H1 (cell line): Measurements from ENCODE around the gene PRTG.

Source experiments
- CTCF ChIP-seq, 3 experiments: IDR thresholded peaks; 1 replicate in 2 of 3; 2 replicates in 1 of 3; pipeline versions ENCODE4 v1.5.1 to v1.6.1; 2011; ENCODE audit warnings: low read length in 3 of 3, mild to moderate bottlenecking in 3 of 3, inconsistent platforms in 2 of 3, low read depth in 1 of 3, moderate library complexity in 1 of 3; ENCODE audit not compliant: insufficient read depth in 1 of 3; ENCODE audit errors: control extremely low read depth in 1 of 3
- EP300 ChIP-seq, 2 experiments: IDR thresholded peaks; 1 replicate in 1 of 2; 2 replicates in 1 of 2; pipeline ENCODE4 v1.6.1; 2011 to 2012; ENCODE audit warnings: low read depth in 2 of 2, low read length in 2 of 2, mild to moderate bottlenecking in 2 of 2, borderline replicate concordance in 1 of 2, inconsistent platforms in 1 of 2, moderate library complexity in 1 of 2
- HDAC6 ChIP-seq: IDR thresholded peaks from one replicate; pipeline ENCODE4 v1.7.1; 2012; ENCODE audit warnings: low read depth, mild to moderate bottlenecking, inconsistent platforms, low read length, moderate library complexity
- MAX ChIP-seq: IDR thresholded peaks from 2 replicates; pipeline ENCODE4 v1.6.1; 2012; ENCODE audit warnings: inconsistent platforms
- POLR2A ChIP-seq, 2 experiments: IDR thresholded peaks; 1 replicate in 1 of 2; 2 replicates in 1 of 2; pipeline ENCODE4 v1.6.1; 2011; ENCODE audit warnings: low read depth in 2 of 2, low read length in 2 of 2, mild to moderate bottlenecking in 2 of 2; ENCODE audit errors: control extremely low read depth in 1 of 2
- RAD21 ChIP-seq, 2 experiments: IDR thresholded peaks in 1 of 2; conservative IDR thresholded peaks in 1 of 2; 2 replicates each; pipeline ENCODE4 v1.6.1; 2011; ENCODE audit warnings: low read depth in 2 of 2, low read length in 2 of 2, improper control_type of control experiment in 1 of 2, inconsistent platforms in 1 of 2, mild to moderate bottlenecking in 1 of 2, moderate library complexity in 1 of 2
- SRF ChIP-seq: IDR thresholded peaks from 2 replicates; pipeline ENCODE4 v1.6.1; 2011; ENCODE audit warnings: mild to moderate bottlenecking, low read depth, low read length, moderate library complexity
- USF2 ChIP-seq: IDR thresholded peaks from 2 replicates; pipeline ENCODE4 v1.6.1; 2011; ENCODE audit warnings: low read length, improper control_type of control experiment
- YY1 ChIP-seq: IDR thresholded peaks from 2 replicates; pipeline ENCODE4 v1.6.1; 2011; ENCODE audit warnings: low read depth, mild to moderate bottlenecking, low read length

- TF ChIP-seq YY1: no peak
- TF ChIP-seq MAX: no peak
- no peak for TF ChIP-seq RAD21 (IDR thresholded peaks at IDR 0.05 in 1 of 2, conservative IDR thresholded peaks at IDR 0.05 in 1 of 2; ENCODE audit: low read depth in 2 of 2, low read length in 2 of 2)
- TF ChIP-seq CTCF (IDR thresholded peaks at IDR 0.05; ENCODE audit: control extremely low read depth in 1 of 3, insufficient read depth in 1 of 3, low read depth in 1 of 3, low read length in 3 of 3): no peak
- TF ChIP-seq HDAC6: no peak
- no peak for TF ChIP-seq USF2
- no peak for TF ChIP-seq EP300 (IDR thresholded peaks at IDR 0.05; ENCODE audit: borderline replicate concordance in 1 of 2, low read depth in 2 of 2, low read length in 2 of 2)
- no peak for TF ChIP-seq SRF
- no peak for TF ChIP-seq POLR2A (IDR thresholded peaks at IDR 0.05; ENCODE audit: control extremely low read depth in 1 of 2, low read depth in 2 of 2, low read length in 2 of 2)
Observed at GRCh38 chr15:55696221-55696620, 46.7 kb downstream of the PRTG start.
